Tongue (tissue), 2 donors: ENCODE results near the gene SYNGAP1. TPM values are rescaled to one million over a fixed set of nuclear protein-coding genes. Genes with fewer than 3 reads are reported as not detected.

Source experiments
- DNase-seq: peaks from one replicate; pipeline ENCODE4 v3.0.0-alpha.2; 2015
- total RNA-seq: library from RNA; depleted of rRNA; stranded (reverse); fragments of >200 nt; gene quantifications from one replicate; pipeline ENCODE4 v1.2.3, GENCODE V29; 2014

The SYNGAP1 gene
- total RNA-seq, 1 donor from 2014 or later, result 6.2 TPM

DNA sequence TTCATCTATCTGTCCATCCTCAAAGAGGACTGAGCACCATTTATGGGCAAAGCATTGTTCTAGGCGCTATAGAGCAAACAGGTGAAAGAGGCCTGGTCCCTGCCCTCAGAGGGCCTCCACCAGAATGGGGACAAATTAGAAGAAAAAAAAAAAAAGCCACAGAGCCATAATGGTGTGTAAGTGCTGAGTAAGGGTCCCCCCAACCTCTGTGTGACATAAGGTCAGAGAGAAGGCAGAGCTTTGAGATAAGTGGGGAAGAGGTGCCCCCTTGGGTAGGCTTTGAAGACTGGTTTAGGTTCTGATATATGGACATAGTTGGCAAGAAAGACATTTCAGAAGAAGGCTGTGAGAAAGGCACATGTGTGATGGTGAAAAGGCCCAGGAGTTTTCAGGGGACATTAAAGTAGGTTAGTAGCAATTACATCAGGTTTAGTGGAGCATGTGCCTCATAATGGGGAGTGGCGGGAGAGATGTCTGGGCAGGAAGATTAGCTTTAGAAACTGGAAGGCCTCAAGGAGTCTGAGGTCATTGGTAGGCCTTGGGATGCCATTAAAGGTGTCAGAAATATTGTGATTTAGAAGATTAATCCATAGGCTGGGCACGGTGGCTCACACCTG lies 19.2 kb downstream of the SYNGAP1 start:
- DNase-seq, result no peak

DNA sequence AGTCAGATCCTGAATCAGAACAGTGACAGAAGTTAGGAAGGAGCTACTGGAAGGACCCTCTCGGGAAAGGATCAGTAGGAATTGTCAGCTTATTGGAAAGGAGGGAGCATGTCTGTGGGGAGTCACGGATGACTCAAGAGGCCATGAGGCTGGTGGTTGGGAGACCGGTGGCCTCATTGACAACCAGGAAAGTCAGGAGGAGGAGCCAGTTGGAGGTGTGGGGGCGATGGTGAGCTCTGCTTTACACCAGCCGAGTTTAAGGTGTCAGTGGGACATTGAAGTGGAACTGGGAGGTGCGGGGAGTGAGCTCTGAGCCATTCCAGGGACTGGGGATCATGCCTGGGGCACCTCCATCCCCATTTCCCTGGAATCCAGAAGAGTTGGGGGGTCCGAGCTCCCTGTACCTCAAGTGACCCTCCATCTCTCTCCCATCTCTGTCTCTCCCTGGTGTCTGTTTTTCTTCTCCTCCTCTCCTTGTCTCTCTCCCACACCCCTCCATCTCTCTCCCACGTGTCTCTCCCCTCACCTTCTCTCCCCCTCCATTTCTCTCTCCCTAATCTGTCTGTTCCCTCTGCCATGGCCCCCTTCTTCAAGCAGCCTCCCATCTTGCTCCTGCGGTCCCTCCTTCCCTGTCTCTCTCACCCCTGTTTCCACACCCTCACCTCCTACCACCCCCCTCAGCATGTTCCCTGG lies 20.2 kb downstream of the SYNGAP1 start:
- no peak for DNase-seq

DNA sequence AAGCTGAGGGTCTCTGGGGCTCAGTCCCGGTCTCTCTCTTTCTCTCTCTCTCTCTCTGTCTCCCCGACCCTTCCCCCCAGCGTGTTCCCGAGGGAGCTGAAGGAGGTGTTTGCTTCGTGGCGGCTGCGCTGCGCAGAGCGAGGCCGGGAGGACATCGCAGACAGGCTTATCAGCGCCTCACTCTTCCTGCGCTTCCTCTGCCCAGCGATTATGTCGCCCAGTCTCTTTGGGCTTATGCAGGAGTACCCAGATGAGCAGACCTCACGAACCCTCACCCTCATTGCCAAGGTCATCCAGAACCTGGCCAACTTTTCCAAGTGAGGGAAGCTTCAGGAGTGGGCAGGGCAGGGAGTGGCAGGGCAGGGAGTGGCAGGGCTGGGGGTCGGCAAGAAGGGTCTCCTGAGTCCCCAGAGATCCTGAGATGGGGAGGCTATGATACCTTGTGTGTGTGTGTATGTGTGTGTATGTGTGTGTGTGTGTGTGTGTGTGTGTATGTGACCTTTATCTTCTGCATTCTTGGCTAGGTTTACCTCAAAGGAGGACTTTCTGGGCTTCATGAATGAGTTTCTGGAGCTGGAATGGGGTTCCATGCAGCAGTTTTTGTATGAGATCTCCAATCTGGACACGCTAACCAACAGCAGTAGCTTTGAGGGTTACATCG lies 20.9 kb downstream of the SYNGAP1 start:
- DNase-seq, result no peak

DNA sequence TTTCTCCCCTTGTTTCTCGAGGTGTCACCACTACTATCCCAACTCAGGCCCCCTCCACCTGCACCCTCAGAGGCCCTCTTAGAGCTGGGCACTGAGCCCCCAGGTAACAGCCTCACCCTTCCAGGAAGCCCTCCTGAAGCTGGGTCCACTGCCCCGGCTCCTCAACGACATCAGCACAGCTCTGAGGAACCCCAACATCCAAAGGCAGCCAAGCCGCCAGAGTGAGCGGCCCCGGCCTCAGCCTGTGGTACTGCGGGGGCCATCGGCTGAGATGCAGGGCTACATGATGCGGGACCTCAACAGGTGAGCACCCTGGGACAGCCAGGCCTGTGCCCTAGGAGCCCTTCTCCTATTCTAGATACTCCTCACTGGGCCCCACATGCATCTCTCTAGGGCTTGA lies 21.6 kb downstream of the SYNGAP1 start:
- no peak for DNase-seq

DNA sequence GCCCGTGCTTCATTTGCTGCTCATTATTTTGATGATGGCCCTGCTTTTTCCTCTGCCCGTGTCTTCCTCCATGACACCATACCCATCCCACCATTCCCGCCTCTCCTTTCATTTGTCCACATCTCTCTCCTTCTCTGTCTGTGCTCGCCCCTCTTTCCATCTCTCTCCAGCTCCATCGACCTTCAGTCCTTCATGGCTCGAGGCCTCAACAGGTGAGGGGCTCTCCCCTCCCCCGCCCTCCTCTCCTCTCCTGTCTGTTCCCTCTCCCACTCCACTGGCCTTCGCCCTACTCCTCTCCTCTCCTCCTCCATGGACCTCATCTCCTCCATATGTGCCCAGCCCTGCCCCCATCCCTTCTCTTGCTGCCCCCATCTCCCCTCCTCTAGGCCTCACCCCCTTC lies 22.4 kb downstream of the SYNGAP1 start:
- DNase-seq, result no peak

DNA sequence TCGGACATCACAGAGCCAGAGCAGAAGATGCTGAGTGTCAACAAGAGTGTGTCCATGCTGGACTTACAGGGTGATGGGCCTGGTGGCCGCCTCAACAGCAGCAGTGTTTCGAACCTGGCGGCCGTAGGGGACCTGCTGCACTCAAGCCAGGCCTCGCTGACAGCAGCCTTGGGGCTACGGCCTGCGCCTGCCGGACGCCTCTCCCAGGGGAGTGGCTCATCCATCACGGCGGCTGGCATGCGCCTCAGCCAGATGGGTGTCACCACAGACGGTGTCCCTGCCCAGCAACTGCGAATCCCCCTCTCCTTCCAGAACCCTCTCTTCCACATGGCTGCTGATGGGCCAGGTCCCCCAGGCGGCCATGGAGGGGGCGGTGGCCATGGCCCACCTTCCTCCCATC lies 23.2 kb downstream of the SYNGAP1 start:
- DNase-seq, result no peak

DNA sequence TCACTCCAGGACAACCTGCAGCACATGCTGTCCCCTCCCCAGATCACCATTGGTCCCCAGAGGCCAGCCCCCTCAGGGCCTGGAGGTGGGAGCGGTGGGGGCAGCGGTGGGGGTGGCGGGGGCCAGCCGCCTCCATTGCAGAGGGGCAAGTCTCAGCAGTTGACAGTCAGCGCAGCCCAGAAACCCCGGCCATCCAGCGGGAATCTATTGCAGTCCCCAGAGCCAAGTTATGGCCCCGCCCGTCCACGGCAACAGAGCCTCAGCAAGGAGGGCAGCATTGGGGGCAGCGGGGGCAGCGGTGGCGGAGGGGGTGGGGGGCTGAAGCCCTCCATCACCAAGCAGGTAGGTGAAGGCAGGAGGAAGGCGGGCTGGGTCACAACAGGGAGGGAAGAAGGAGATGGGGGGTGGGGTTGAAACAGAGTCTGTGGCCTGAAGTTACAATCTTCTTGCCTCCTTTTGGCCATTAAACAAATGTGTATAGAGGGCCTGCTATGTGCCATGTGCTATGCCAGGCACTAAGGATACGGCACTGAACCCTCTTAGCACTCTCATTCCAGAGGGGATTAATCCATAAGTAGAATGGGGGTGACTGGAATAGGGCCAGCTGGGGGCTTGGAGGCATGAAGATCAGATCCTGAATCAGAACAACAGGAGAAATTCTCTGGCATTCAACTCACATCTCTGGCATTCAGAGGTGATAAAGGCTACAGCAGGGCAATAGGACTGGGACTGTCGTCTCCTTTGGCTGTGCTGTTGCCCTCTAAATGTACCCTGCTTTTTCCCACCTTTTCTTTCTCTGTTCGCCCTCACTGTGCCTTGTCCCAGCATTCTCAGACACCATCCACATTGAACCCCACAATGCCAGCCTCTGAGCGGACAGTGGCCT lies 24.0 kb downstream of the SYNGAP1 start:
- no peak for DNase-seq

DNA sequence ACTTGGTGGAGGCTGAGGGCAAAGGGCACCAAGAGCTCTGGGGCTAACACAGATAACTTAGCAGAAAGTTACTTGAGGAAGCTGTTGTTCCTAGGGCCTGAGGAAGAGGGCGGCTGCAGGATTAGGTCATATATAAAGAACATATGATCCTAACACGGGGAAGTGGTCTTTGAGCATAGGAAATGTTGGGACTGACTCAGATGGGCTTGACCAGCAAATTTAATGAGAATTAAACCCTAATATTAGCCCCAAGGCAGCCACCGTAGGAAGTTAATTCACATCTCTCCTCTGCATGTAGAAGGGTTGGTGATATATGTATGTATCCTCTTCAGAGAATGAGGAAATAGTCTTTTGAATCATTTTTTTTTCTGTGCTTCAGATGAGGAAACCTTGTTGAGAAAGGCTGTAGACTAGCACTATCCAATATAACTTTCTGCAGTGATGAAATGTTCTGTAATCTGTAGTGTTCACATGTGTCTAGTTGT lies 25.3 kb downstream of the SYNGAP1 start:
- no peak for DNase-seq

DNA sequence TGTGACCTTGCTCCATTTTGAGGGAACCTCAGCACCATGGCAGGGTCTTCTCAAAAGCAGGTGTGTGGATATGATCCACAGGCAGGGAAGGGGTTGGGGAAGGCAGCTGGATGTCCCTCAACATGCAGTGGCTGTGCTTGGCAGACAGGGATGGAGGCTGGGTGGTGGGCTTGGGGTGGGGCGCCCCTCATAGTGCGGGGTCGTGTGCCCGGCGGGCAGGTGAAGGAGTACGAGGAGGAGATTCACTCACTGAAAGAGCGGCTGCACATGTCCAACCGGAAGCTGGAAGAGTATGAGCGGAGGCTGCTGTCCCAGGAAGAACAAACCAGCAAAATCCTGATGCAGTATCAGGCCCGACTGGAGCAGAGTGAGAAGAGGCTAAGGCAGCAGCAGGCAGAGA lies 26.5 kb downstream of the SYNGAP1 start:
- DNase-seq, result no peak

DNA sequence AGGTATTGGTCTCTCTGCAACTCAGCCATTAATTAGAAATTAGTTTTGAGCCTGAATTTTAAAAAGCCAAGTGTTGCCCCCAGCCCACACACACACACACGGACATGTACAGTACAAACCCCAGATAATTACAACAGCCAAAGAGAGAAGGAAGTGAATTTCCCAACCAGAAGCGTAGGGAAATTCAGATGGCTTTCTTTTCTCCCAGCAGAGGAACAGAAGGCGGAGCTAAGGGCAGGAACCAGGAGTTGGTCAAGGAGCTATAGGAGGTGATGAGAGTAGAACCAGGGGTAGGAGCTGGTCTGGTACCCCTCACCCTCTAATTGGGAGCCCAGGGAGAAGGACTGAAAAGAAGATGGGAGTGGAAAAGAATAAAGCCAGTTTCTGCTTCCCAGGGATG lies 30.6 kb downstream of the SYNGAP1 start:
- DNase-seq, result no peak

DNA sequence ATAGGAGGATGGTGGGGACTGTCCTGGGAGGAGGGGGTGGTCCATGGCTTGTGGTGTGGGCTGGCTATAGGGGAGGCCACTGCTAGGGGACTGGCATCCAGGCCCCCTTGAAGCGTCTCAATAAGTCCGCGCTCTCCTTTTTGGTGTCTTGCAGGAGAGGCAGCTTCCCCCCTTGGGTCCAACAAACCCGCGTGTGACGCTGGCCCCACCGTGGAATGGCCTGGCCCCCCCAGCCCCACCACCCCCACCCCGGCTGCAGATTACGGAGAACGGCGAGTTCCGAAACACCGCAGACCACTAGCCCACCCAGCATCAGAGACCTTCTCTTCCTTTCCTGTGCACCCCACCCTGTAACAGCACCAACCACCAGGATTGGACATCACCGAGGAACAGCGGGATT lies 31.7 kb downstream of the SYNGAP1 start:
- DNase-seq, result no peak

DNA sequence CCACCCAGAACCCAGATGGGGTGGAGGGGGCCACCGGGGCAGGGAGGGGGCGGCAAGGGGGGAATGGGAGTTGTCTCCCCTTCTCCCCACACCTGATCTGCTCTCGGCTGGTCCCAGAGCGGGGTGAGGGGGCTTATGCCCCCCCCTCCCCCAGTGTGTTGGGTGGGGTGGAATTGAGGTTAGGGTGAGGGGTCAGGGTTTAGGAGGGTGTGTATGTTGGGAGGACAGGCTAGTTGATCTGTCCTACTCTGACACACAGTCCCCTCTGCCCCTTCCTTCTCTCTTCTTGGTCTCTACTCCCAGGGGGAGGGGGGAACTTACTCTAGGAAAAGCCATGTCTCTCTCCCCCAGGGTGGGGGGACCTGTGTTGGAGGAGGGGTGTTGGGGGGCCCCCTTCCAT lies 32.6 kb downstream of the SYNGAP1 start:
- no peak for DNase-seq

DNA sequence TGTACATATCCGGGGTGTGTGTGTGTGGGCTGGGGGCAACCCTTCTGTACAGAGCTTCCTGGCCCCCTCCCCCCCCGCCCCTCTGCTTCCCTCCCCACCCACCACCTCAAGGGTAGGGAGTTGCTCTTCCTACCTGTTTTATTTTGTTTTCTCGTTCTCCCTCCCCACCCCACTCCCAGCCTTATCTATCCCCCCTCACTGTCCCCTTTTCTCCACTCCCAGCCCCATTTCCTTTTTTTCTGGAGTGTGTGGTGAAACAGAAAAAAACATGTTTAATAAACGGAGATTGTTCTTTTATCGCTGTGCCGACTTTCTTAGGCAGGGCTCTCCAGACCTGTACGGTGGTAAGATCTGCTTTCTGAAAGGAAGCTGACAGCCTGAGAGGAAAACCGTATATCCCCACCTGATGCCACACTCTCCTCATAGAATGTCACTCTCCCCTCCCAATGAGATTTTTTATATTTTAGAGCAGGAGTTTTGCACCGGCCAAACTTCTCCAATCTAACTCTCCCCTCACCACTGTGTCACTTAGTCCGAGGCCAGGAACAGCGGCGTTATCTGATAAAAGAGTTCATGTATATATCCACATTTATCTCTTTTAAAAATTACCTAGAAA lies 33.6 kb downstream of the SYNGAP1 start:
- DNase-seq, result no peak

DNA sequence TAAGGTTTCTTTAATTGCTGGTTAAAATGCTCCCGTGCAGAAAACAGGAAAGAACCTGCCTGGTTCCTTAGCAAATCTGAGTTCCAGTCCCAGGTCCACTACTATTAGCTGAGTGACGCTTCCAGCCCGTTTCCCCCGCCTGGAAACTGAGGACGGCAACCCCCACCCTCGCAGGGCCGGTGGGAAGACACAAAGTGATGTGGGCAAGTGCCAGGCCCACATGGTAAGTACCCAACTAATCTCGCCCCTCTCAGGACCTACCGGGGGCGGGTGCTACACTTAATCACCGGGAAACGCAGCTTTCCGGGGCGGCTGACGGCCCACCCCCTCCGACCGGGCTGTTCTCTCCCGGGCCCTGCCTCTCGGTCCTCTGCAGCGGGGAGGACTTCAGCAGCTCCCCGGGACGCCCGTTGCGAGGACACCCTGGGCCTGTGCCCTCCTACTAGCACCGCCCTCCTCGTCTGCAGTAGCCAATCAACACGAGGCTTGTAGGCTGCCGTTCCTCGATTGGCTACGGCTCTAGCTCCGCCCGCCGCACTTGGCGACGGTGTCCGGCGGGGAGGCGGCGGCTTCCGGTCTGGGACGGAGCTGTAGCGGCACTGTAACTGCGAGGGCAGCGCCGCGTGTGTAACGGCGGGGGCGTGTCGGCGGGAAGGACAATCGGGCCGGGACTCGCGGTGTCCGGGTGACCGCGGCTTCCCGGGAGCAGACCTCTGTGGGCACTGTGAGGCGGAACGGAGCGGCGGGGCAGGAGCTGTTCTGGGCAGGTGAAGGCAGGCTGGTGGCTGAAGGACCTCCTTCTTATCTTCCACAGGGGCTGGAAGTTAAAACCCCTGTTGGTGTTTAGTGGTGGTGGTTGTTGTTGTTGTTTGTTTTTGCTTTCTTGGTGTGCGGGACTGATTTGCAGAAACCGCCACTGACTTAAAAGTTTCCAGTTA lies 34.4 kb downstream of the SYNGAP1 start, which contains the start of gene ZBTB9:
ZBTB9 (plus strand) TSS at position 568 of the 938 bp plus-strand sequence. CDS start 525 bp downstream, outside the sequence.
- peak; percentile 97 for DNase-seq

DNA sequence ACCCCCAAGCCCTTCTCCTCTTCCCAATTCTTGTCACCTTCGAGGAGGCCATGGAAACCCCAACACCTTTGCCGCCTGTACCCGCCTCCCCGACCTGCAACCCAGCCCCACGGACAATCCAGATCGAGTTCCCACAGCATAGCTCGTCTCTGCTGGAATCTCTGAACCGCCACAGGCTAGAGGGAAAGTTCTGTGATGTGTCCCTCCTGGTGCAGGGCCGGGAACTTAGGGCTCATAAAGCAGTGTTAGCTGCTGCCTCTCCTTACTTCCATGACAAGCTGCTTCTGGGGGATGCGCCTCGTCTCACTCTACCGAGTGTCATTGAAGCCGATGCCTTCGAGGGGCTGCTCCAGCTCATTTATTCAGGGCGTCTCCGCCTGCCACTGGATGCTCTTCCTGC lies 35.2 kb downstream of the SYNGAP1 start:
- no peak for DNase-seq

DNA sequence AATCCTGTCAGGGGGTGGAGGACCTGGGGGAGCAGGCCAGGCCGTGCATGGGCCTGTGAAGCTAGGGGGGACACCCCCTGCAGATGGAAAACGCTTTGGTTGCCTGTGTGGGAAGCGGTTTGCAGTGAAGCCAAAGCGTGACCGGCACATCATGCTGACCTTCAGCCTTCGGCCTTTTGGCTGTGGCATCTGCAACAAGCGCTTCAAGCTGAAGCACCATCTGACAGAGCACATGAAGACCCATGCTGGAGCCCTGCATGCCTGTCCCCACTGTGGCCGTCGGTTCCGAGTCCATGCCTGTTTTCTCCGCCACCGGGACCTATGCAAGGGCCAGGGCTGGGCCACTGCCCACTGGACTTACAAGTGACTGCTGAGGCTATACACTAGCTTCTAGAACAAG lies 36.3 kb downstream of the SYNGAP1 start:
- DNase-seq, result no peak

DNA sequence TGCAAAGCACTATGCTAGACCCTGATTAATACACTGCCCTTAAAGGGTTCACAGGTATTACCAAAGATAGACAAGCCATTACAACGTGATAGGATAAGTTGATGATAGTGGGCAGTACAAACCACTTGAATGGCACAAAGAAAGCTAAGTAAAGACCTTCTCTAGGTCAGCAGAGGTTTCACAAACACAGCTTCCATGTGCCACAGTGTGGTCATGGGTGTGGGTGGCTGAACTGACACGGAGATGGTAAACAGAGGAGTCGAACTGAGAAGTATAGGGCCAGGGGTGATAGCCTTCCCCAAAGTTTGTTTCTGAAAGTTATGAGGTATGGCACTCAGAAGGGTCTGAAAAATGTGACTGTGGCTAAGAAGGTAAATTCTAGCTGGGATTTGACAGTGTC lies 38.8 kb downstream of the SYNGAP1 start:
- DNase-seq, result no peak

DNA sequence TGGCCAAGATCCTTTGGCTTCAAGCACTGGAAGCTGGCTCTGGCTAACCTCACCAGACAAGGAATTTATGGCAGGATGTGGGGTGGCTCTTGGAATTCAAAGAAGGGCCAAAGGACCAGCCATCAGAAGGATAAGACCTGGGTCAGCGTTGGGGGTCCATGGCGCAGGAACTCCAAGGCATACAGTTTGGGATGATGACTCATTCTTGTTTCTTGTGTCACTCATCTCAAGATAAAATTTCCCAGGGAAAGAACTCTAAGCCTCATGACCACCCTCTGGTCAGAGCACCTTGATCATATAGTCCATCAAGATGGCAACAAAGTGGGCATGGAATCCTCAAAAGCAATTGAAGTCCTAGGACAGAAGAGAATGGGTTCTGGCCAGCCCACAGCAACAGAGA lies 39.4 kb downstream of the SYNGAP1 start:
- DNase-seq, result no peak

DNA sequence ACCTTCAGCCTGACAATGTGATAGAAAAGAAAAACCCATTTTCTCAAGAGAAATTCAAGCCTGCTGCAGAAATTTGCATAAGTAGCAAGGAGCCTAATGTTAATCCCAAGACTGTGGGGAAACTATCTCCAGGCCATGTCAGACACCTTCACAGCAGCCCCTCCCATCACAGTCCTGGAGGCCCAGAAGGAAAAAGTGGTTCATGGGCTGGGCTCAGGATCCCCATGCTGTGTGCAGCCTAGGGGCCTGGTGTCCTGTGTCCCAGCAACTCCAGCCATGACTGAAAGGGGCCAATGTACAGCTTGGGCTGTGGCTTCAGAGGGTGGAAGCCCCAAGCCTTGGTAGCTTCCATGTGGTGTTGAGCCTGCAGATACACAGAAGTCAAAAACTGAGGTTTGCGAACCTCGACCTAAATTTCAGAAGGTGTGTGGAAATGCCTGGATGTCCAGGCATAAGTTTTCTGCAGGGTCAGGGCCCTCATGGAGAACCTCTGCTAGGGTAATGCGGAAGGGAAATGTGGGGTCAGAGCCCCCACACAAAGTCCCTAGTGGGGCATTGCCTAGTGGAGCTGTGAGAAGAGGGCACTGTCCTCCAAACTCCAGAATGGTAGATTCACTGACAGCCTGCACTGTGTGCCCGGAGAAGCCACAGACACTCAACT lies 46.3 kb downstream of the SYNGAP1 start:
- DNase-seq, result no peak

DNA sequence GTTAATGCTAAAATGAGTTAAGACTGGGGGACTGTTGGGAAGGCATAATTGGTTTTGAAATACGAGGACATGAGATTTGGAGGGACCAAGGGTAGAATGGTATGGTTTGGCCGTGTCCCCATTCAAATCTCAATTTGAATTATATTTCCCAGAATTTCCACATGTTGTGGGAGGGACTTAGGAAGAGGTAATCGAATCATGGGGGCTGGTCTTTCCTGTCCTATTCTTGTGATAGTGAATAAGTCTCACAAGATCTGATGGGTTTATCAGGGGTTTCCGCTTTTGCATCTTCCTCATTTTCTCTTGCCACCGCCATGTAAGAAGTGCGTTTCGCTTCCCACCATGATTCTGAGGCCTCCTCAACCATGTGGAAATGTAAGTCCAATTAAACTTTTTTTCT lies 47.2 kb downstream of the SYNGAP1 start:
- no peak for DNase-seq
